ENCODE data around the gene COL26A1. TPM values are rescaled to one million over a fixed set of nuclear protein-coding genes. Genes with fewer than 3 reads are reported as not detected.
A peak's percentile ranks its signal among the peaks of the same experiment; 100 is the strongest.

The COL26A1 gene
- total RNA-seq, result under 1 TPM in 1 of 2 donors, not detected in 1; 0.35 TPM

GRCh38 chr7:101362334-101363195, at the start of gene COL26A1:
Gene COL26A1, plus strand, starts transcription at chr7:101362875. Its CDS starts 158 bp downstream, at chr7:101363033.
- H3K27ac ChIP-seq, result no peak within 1 kb of the TSS
- no peaks in the 10 kb centered on the region for H3K9me3 ChIP-seq
- no peaks in the 10 kb centered on the region for H3K4me1 ChIP-seq
- DNase-seq, result no peak
- H3K27me3 ChIP-seq, result peaks cover 24% of the 10 kb centered on the region
- peak within 1 kb of the TSS in 1 of 2 donors; percentile 50 for H3K9ac ChIP-seq (ENCODE audit: low read depth in 2 of 2, low read length in 2 of 2)
- peak within 1 kb of the TSS; percentile 30 for H3K4me3 ChIP-seq
- intact Hi-C loops (cut with DNase I), result loop anchor here (5.0 kb wide), 1 partner anchor 50 kb away; no protein-coding TSS in a partner anchor
- no peaks in the 10 kb centered on the region for H3K36me3 ChIP-seq
- no peak for TF ChIP-seq CTCF (IDR thresholded peaks at IDR 0.05)

GRCh38 chr7:101315336-101315735, 47.3 kb upstream of the COL26A1 start:
- peak; percentile 73 for TF ChIP-seq CTCF (IDR thresholded peaks at IDR 0.05)
- Histone ChIP-seq H3K9me3 (no peaks in the 10 kb centered on the region), H3K4me1 (no peaks in the 10 kb centered on the region), H3K27me3 (no peaks in the 10 kb centered on the region), H3K36me3 (no peaks in the 10 kb centered on the region), H3K9ac (ENCODE audit: low read depth in 2 of 2, low read length in 2 of 2) (no peak overlapping the region), H3K4me3 (no peak overlapping the region), H3K27ac (no peak overlapping the region)
- DNase-seq, result peak; percentile 58
- intact Hi-C loops (cut with DNase I), result no loop called here

GRCh38 chr7:101319401-101319800, 43.3 kb upstream of the COL26A1 start:
- intact Hi-C loops (cut with DNase I), result no loop called here
- no peaks in the 10 kb centered on the region for H3K36me3 ChIP-seq
- no peak for TF ChIP-seq CTCF (IDR thresholded peaks at IDR 0.05)
- no peak overlapping the region for H3K27ac ChIP-seq
- no peaks in the 10 kb centered on the region for H3K9me3 ChIP-seq
- H3K4me3 ChIP-seq, result no peak overlapping the region
- DNase-seq, result no peak
- no peaks in the 10 kb centered on the region for H3K27me3 ChIP-seq
- peaks cover 5% of the 10 kb centered on the region for H3K4me1 ChIP-seq
- no peak overlapping the region for H3K9ac ChIP-seq (ENCODE audit: low read depth in 2 of 2, low read length in 2 of 2)

- intact Hi-C loops (cut with DNase I), result no loop called here
- TF ChIP-seq CTCF (IDR thresholded peaks at IDR 0.05), result no peak
- Histone ChIP-seq H3K4me1 (peaks cover 5% of the 10 kb centered on the region), H3K4me3 (peak within 1 kb of the TSS; percentile 94), H3K9ac (ENCODE audit: low read depth in 2 of 2, low read length in 2 of 2) (peak within 1 kb of the TSS; percentile 73 to 74), H3K27ac (peak within 1 kb of the TSS; percentile 40), H3K9me3 (no peaks in the 10 kb centered on the region), H3K27me3 (no peaks in the 10 kb centered on the region), H3K36me3 (no peaks in the 10 kb centered on the region)
- DNase-seq, result peak; percentile 94
These were observed 40.9 kb upstream of the COL26A1 start, which contains the start of gene IFT22 for GRCh38 chr7:101321491-101322401. Gene IFT22, minus strand, starts transcription at chr7:101321812. Its CDS starts 103 bp downstream, at chr7:101321709.

GRCh38 chr7:101328159-101328558, 34.5 kb upstream of the COL26A1 start:
- no peak for TF ChIP-seq CTCF (IDR thresholded peaks at IDR 0.05)
- H3K9ac ChIP-seq (ENCODE audit: low read depth in 2 of 2, low read length in 2 of 2), result no peak overlapping the region
- H3K4me1 ChIP-seq, result no peaks in the 10 kb centered on the region
- H3K27ac ChIP-seq, result no peak overlapping the region
- DNase-seq, result no peak
- no peak overlapping the region for H3K4me3 ChIP-seq
- intact Hi-C loops (cut with DNase I), result no loop called here
- H3K9me3 ChIP-seq, result no peaks in the 10 kb centered on the region
- H3K36me3 ChIP-seq, result no peaks in the 10 kb centered on the region
- no peaks in the 10 kb centered on the region for H3K27me3 ChIP-seq
